Muscle of arm (tissue), 12 donors: ENCODE results near the gene RNF123. TPM values are rescaled to one million over a fixed set of nuclear protein-coding genes. Genes with fewer than 3 reads are reported as not detected.
"Not testable (repeated sequence)": the region's sequence is repeated elsewhere in the genome, so short reads cannot be mapped to it uniquely, and the experiment has no call there.

Experiments used
- DNase-seq: peaks from one replicate; pipeline ENCODE4 v3.0.0-alpha.2; 2013
- polyA plus RNA-seq, 12 donors: library from polyadenylated mRNA; unstranded; fragments of 120-200 nt; gene quantifications; one replicate each; pipeline ENCODE4 v1.2.1, GENCODE V29; 2013; ENCODE audit not compliant: insufficient read length in 12 of 12

The RNF123 gene
- polyA plus RNA-seq, 12 donors: 30.9 to 103 (median 40.4) TPM; not detected in 1

DNA sequence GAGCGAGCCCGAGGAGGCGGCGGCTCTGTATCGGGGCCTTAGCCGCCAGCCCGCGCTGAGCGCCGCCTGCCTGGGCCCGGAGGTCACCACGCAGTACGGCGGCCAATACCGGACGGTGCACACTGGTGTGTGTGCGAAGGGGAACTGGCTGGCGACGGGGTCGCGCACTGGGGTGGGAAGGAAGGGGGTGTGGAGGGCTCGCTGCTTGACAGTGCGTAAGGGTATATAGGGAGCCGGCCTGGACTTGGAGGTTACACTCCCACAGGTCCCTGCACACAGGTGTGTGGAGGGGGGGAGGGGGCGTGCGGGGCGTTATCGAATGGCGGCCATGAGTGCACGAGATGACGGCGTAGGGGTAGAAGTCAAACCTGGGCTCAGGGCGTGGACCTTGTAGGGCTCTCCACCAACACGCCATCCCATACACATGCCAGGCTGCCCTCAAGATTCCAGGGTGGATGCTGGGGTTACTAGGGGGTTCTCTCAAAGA, 14.8 kb upstream of the RNF123 start:
- DNase-seq: peak; percentile 13

DNA sequence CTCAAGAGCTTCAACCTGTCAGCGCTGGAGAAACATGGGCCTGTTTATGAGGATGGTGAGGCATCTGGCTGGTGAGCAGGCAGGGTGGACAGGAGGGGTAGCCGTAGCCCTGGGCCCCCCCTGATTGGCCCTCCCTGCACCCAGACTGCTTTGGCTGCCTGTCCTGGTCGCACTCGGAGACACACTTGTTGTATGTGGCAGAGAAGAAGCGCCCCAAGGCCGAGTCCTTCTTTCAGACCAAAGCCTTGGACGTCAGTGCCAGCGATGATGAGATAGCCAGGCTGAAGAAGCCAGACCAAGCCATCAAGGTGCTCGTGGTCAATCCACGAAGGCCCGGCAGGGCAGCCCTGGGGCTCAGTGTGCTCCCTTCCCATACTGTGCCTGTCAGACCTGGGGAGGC, 13.4 kb upstream of the RNF123 start:
- no peak for DNase-seq

DNA sequence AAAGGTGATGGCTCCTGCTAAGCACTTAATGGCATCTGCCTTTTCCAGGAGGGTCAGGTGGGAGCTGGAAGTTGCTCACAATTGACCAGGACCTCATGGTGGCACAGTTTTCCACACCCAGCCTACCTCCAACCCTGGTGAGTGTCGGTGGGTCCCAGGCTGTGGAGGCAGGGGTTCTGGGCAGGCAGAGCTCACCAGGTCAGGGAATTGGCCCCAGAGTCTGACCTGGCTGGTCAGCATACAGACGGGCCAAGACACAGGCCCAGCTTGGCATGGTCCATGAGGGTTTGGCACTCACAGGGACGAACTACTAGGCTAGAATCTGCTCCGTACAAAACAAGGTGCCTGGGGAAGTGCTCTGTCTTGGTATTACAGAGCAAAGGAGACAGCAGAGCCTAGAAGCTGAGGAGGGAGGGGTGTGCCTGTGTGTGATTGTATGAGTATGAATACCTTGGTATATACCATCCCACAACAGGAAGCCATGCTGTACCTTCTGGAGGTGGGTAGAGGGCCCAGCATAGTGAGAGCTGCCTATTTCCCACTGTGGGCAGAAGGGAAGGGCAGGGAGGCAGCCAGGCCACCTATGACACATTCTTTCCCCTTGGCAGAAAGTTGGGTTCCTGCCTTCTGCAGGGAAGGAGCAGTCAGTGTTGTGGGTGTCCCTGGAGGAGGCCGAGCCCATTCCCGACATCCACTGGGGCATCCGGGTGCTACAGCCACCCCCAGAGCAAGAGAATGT, 8.7 kb upstream of the RNF123 start:
- no peak for DNase-seq

DNA sequence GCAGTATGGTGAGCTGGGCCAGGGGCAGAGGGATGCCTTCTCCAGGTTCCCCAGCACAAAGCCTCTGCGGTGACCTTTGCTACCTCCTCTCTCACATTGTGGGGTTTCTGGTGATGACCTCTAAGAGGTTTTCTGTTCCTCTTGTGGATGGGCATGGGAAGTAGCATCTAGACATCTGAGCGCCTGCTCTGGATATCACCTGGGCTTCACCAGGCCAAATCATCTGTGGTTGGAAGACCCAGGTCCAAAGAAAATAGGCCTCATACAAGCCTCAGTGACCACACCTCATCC, 8.2 kb upstream of the RNF123 start:
- no peak for DNase-seq

DNA sequence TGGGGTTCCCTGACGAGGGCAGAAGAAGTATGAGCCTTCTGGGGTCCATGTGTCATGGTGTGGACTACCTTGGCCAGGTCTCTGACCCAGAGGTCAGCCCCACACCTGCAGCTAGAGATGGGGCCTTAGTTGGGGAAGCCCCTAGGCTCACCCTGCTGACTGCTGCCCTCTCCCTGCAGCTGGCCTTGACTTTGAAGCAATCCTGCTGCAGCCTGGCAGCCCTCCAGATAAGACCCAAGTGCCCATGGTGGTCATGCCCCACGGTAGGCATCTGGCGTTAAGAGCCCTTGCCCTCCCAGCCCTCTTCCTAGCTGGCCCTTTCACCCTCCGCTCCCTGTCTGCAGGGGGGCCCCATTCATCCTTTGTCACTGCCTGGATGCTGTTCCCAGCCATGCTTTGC, 7.8 kb upstream of the RNF123 start:
- no peak for DNase-seq

DNA sequence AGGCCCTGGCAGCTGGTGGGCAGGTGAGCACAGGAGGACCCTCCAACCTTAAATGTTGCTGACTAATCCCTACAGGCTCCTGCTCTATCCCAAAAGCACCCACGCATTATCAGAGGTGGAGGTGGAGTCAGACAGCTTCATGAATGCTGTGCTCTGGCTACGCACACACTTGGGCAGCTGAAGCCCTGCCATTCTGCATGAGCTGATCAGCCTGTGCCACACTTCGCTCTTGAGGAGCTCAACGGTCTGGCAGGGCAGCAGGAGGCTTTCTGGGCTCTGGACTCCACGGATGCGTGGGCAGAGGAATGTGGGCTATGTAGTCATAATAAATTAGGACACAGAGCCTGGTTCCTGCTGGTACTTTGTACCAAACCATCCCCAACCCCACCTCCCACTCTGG, 6.2 kb upstream of the RNF123 start:
- no peak for DNase-seq

DNA sequence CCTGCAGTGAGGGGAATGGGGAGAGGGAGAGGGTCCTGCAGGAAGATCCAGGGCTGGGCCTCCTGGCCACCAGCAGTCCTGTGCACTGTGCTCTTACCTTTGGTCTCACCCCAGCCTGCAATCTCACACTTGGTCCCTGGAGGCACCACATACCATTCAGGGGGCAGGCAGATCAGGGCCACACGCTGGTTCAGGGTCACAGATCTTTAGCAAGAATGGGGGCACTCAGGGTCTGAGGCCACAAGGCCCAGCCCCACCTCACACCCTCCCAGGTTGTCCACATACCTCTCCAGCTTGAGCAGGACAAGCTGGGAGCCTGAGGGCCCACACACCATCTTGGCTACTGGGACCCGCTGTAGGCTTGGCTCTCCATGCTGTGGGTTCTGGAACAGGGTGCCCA, 4.9 kb upstream of the RNF123 start:
- DNase-seq: not testable (repeated sequence)

DNA sequence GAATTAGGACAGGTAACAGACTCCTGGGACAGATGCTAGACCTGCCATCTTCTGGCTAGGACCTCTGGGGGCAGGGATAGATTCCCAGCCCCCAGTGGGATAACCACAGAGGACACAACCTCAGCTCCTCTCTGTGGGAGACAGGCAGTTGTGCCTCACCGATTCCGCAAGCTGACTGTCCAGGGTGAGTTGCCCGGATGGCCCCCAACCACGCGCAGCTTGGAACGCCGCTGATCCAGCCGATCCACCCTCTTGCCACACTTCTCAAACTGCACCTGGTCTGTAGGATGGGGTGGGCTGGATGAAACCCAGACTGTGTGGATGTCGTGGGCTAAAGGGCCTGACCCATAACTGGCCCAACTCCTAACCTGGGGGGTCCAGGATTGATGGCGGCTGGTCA, 4.3 kb upstream of the RNF123 start:
- not testable (repeated sequence) for DNase-seq

DNA sequence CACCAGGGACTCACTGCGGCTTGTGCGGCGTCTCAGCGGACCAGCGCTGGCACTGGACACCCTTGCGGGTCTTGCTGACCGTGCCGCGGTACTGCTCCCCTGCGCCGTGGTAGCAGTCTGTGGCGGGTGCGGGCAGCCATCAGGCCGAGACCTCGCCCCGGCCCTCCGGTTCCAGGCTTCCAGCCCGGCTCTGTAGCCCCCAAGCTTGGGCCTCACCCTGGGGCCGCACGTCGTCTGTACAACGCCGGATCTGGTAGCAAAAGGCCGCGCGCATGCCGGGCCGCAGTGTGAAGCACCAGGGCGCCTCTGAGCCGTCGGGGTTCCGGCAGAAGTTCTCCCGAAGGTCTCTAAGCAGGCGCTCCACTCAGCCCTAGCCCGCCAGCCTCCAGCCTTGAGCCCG, 3.5 kb upstream of the RNF123 start:
- DNase-seq: not testable (repeated sequence)

DNA sequence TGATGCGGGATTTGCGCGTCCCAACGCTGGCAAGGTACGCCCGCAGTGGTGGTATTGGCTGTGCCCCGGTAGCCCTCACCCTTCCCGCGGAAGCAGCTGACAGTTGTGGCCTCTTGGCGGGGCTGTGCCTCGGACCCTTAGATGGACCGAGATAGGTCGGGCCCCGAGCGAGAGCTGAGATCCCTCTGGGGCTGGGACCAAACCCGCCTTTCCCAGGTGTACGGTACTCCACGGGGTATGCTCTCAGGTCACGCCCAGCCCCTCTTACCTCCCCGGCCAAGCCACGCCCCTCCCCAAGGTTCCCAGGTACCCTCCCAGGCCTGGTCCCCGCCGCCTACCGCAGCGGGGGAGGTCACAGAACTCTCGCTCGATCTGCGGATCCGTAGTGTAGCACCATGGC, 3.0 kb upstream of the RNF123 start:
- not testable (repeated sequence) for DNase-seq

DNA sequence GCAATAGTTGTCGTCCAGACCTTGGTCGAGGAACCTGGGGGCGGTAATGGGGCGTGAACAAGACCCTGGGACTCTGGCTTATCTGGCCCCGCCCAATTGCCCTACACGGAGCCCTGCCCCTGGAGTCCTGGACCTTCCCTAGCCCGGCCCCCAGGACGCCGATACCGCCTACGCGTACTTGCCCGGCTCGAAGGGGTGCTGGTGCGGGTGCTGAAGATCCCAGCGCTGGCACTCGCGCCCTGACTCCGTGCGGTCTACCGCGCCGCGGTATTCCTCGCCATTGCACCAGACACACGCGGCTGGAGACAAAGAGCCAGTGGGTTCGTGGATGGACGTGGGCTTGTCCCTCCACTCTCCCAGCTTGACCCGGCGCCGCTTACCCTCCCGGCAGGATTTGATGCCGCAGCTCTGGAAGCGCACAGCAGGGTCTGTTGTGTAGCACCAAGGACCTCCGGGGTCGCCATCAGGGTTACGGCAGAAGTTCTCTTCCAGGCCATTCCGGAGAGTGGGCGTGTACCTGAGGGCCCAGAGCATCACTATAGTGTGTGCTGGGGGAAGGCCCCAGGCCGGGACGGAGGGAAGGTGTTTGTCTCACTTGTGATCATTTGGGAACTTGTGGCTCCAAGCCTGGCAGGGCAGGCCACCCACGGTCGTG, 2.5 kb upstream of the RNF123 start:
- not testable (repeated sequence) for DNase-seq

DNA sequence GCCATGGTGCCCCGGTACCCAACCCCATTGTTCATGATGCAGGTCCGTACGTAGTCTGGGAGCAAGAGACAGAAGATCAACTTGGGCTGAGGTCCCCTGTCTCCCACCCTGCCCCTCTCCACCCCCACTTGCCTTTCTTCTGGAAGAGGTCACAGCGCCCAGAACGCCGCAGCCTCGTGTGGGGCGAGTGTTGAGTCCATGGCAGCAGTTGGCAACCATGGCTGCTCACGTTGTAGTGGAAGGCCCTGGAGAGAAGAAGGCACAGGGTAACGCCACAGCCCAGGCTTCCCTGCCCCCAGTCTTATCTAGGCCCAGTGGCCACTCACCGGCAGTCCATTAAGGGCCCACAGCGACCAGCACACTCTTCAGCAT, 1.9 kb upstream of the RNF123 start:
- DNase-seq: not testable (repeated sequence)

DNA sequence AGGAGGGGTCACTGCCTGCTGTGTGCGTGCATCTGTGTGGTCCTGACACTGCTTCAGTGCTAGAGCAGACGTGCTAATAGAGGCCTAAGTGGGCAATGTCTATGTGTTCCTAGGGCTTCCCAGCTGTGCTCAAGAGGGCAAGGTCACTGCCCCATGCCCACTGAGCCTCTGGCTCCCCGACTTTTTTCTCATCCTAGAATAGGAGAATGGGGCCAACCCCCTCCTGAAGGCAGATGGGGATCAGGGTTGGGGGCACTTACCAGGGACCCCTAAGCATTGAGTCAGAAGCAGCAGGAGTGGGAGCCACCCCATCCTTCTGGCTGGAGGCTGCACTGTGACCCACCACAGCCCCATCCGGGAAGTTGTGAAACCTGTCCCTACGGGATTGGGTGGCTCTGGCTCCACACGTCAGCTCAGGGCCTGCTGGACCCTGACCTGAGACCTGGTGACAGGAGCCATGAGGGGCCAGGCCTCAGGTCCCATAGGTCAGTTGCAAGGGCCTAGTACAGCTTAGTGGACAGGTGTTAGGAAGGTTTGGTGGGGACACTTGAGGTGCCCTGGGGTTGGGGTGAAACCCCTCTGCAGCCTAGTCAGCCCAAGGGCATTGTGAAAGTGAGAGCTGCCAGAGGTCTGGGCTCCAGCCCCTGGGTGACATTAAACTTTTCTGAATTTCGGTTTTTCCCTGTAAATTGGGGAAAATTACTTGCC, 865 bp upstream of the RNF123 start:
- not testable (repeated sequence) for DNase-seq

DNA sequence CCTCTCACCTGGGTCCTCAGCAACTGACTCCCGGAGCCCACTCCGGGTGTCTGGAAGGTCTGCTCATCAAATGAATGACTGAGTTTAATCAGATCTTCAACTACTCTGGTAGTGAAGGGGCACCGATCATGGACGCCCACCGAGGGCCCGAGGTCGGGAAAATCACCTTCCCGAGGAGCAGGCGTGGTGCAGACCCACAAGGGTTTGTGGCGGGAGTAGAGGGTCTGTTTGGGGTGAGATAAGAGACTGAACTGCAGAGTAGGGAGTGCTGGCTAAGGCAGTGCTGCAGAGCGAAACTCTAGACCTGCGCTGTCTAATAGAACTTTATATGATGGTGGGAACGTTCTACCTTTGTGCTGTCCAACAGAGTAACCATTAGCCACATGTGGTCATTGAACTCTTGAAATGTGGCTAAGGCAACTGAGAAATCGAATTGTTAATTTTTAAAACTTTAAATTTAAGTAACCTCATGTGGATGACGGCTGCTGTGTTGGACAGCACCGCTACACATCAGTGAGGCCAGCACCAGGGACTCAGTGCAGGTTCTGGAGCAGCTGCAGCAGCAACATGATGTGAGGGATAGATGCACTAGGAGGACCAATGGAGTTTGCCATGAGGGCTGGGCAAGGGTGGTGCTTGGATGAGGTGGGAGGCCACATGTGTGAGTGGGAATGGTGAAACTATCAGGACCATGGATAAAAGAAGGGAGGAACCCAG, 709 bp downstream of the RNF123 start:
- not testable (repeated sequence) for DNase-seq

DNA sequence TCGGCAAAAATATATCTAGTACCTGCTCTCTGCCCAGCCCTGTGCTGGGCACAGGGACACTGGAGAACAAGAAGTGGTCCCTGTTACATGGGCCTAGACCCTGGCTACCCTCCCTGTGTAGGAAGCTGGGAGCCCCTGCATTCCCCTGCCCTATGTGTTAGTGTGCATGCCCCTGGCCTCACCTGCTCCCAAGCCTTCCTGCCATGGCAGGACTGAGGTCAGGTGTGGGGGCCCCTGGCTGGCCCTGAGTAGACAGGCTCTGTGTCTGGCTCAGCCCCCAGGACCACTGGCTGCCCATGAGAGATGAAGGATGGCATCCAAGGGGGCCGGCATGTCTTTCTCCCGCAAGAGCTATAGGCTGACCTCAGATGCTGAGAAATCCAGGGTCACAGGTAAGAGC, 1.5 kb downstream of the RNF123 start:
- not testable (repeated sequence) for DNase-seq

DNA sequence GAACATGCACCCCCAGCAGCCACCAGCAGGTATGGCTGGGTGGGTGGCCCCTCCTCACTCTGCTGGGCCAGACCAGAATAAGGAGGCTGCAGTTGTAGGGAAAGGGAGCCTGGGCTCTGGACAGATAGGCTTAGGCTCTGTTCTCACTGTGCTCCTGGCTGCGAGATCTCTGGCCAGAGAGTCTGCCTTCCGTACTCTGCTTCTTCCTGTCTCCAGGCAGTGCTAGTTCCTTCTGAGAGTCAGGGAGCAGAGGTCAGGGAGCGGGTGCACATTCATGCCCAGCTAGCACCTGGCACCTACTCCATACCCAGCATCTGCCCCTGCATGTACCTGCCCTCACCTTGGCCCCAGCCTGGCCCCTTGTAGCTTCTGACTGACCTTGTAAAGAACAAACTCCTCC, 2.1 kb downstream of the RNF123 start:
- not testable (repeated sequence) for DNase-seq

DNA sequence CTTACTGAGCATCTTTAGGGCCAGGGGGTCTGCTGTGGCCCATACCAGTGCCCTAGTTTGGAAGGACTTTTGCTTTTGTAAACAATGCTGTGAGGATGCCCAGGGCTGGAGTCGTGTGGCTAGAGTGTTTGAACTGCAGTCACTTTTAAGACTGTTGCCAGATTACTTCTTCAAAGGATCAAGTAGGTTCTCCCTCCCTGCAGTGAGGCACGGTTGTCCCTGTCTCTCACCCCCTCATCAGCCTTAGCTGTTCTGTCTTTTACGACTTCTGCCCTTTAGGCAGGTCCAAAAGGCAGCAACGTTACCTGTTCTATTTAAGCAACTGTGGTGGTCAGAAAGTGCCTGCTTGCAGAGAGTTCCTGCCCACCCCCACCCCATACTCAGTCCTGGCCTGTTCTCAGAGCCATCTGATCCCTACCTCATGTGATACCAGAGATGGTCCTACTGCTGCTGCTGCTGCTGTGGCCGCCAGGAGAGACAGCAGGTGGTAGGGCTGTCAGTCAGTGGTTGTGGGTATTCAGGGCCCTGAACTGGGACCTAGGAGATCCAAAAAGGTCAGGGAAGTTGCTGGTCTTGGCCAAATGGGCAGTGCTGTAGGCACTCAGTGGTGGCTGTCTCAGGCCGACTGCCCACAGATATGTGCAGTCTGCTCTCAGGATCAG, 5.2 kb downstream of the RNF123 start:
- DNase-seq: not testable (repeated sequence)

DNA sequence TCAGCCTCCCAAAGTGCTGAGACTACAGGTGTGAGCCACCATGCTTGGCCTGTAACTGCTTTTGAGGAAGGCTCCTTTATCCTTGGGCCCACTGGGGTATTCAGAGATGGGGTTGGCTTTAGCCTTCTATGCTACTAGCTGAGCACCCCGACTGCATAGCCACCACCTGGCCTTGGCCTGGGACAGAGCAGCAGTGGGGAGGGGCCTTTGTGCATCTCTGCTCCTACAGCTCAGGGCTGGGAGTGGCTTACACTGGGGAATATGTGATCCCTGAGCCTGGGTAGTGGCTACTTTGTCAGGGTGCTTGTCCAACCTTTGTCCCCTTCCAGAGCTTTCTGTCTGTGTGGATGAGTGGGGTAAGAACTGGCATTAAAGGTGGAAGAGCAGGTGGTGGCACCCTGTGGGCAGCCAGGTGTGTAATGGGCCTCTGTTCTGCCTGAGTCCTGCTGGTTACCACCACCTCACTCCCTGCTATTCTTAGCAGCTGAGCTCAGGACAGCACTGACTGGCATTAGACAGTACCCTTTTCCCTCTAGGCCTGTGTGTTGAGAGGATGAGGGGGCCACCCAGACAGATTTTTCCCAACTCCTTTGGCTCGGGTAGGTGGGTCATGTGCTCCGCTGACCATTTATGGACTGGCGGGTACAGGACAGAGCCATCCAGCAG, 6.1 kb downstream of the RNF123 start:
- not testable (repeated sequence) for DNase-seq

DNA sequence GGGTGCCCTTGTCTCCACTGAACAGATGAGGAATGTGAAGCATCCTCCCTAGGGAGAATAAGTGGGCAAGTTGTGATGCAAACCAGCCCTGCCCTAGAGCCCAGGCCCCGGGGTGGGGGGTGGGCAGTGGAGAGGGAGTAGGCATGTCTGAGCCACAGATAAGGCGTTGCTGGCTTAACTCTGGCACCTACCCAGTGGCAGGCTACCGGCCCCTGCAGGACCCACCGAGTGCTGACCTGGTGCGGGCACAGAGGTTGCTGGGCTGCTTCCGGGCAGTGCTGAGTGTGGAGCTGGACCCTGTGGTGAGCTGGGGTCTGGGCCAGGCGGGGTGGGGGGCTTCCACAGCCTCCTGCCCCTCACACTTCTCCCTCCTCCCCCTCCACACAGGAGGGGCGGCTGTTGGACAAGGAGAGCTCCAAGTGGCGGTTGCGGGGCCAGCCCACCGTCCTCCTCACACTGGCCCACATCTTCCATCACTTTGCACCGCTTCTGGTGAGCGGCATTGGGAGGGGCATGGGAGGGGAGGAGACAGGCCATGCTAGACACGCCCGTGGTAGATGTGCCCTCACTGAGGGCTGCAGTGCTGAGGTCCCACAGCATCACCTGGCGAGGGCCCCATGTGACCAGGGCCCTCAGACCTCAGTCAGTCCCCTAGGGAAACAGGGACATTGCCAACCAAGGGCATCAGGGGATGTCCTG, 10.1 kb downstream of the RNF123 start:
- no peak for DNase-seq

DNA sequence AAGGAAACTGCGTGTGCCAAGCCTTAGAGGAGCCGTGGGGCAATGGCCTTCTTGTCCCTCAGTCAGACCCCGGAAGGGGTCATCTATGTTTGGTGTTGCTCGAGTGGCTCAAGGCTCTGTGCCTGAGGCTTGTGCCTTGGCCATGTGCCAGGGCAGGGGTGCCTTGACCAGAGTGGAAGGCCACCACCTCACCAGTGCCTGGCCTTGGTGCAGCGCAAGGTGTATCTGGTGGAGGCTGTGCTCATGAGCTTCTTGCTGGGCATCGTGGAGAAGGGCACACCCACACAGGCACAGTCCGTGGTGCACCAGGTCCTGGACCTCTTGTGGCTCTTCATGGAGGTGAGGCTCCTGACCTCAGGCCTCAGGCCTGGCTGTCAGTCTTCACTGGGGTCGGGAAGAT, 10.7 kb downstream of the RNF123 start:
- DNase-seq: no peak
